Upper lobe of right lung (tissue), 1 donor: ENCODE data around the gene ANKRD11. TPM values are rescaled to one million over a fixed set of nuclear protein-coding genes. Genes with fewer than 3 reads are reported as not detected.
"Not testable (repeated sequence)": the region's sequence is repeated elsewhere in the genome, so short reads cannot be mapped to it uniquely, and the experiment has no call there.

Experiments used
- ATAC-seq: fragments of 200-7000 bp; cut with Tn5 transposase; one replicate; pipeline ENCODE4 v1.9.1; 2020; ENCODE audit warnings: mild to moderate bottlenecking, moderate library complexity
- DNase-seq: peaks from one replicate; pipeline ENCODE4 v3.0.0-alpha.2; 2020
- H3K27ac ChIP-seq: fragments of 200-600 bp; one replicate; pipeline ENCODE4 v1.8.0; 2022
- H3K27me3 ChIP-seq: fragments of 200-600 bp; one replicate; pipeline ENCODE4 v1.8.0; 2022; ENCODE audit warnings: mild to moderate bottlenecking
- H3K36me3 ChIP-seq: fragments of 200-600 bp; one replicate; pipeline ENCODE4 v1.8.0; 2022
- H3K4me1 ChIP-seq: fragments of 200-600 bp; one replicate; pipeline ENCODE4 v1.8.0; 2022
- H3K4me3 ChIP-seq: fragments of 200-600 bp; one replicate; pipeline ENCODE4 v1.8.0; 2022; ENCODE audit warnings: mild to moderate bottlenecking
- H3K9me3 ChIP-seq: fragments of 200-600 bp; one replicate; pipeline ENCODE4 v1.8.0; 2022
- intact Hi-C: fragments of 100-400 bp; cut with DNase I; formaldehyde crosslinking; loops from one replicate; pipeline ENCODE4 v1.11.0; 2022
- total RNA-seq: library from RNA; stranded (reverse); fragmentation: NEBNext Ultra II Directional; extraction: Animal tissue kit (Norgen Biotek cat#: 25700); gene quantifications from one replicate; pipeline ENCODE4 v1.2.1, GENCODE V29; 2021
- TF ChIP-seq, protein P1 (sequence below): fragments of 200-600 bp; IDR thresholded peaks from one replicate; pipeline ENCODE4 v1.8.0; 2022; ENCODE audit warnings: antibody characterized with exemption
- donor health status: DM: no; HTN: yes; CAD: no; lungs with severe emphysema.

Gene ANKRD11
- total RNA-seq, 1 donor from 2014 or later, result 125 TPM

- DNase-seq, result no peak
These were observed 97.3 kb downstream of the ANKRD11 start for GRCh38 chr16:89392881-89393737.

GRCh38 chr16:89390224-89390583, 100.2 kb downstream of the ANKRD11 start:
- H3K27ac ChIP-seq, H3K4me3 ChIP-seq, H3K9me3 ChIP-seq, intact Hi-C loops, DNase-seq, H3K27me3 ChIP-seq, H3K36me3 ChIP-seq, ATAC-seq: not testable (repeated sequence)
- H3K4me1 ChIP-seq, result peaks cover 42% of the 10 kb centered on the region

More at GRCh38 chr16:89392881-89393737, 97.3 kb downstream of the ANKRD11 start:
- intact Hi-C loops, result no loop called here
- peaks cover 48% of the 10 kb centered on the region for H3K4me1 ChIP-seq
- no peaks in the 10 kb centered on the region for H3K27me3 ChIP-seq
- no peak overlapping the region for H3K27ac ChIP-seq
- no peak overlapping the region for H3K4me3 ChIP-seq
- TF ChIP-seq, protein P1, sequence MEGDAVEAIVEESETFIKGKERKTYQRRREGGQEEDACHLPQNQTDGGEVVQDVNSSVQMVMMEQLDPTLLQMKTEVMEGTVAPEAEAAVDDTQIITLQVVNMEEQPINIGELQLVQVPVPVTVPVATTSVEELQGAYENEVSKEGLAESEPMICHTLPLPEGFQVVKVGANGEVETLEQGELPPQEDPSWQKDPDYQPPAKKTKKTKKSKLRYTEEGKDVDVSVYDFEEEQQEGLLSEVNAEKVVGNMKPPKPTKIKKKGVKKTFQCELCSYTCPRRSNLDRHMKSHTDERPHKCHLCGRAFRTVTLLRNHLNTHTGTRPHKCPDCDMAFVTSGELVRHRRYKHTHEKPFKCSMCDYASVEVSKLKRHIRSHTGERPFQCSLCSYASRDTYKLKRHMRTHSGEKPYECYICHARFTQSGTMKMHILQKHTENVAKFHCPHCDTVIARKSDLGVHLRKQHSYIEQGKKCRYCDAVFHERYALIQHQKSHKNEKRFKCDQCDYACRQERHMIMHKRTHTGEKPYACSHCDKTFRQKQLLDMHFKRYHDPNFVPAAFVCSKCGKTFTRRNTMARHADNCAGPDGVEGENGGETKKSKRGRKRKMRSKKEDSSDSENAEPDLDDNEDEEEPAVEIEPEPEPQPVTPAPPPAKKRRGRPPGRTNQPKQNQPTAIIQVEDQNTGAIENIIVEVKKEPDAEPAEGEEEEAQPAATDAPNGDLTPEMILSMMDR, result no peak
- no peaks in the 10 kb centered on the region for H3K9me3 ChIP-seq
- ATAC-seq, result no peak
- H3K36me3 ChIP-seq, result no peaks in the 10 kb centered on the region

DNA sequence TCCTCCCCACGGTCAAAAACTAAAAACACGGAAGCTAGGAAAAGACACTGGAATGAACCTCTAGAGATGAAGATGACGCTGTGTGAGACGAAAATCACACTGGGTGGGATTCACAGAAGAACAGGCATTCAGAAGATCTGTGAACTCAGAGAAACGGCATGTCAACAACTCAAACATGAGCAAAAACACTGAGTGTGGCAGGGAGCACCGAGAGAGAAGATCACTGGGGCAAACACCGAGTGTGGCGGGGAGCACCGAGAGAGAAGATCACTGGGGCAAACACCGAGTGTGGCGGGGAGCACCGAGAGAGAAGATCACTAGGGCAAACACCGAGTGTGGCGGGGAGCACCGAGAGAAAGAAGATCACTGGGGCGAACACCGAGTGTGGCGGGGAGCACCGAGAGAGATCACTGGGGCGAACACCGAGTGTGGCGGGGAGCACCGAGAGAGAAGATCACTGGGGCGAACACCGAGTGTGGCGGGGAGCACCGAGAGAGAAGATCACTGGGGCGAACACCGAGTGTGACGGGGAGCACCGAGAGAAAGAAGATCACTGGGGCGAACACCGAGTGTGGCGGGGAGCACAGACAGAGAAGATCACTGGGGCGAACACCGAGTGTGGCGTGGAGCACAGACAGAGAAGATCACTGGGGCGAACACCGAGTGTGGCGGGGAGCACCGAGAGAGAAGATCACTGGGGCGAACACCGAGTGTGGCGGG, 100.7 kb downstream of the ANKRD11 start:
- H3K27me3 ChIP-seq, intact Hi-C loops, H3K36me3 ChIP-seq, DNase-seq, H3K4me3 ChIP-seq, ATAC-seq, H3K9me3 ChIP-seq, H3K27ac ChIP-seq: not testable (repeated sequence)
- peaks cover 37% of the 10 kb centered on the region for H3K4me1 ChIP-seq

DNA sequence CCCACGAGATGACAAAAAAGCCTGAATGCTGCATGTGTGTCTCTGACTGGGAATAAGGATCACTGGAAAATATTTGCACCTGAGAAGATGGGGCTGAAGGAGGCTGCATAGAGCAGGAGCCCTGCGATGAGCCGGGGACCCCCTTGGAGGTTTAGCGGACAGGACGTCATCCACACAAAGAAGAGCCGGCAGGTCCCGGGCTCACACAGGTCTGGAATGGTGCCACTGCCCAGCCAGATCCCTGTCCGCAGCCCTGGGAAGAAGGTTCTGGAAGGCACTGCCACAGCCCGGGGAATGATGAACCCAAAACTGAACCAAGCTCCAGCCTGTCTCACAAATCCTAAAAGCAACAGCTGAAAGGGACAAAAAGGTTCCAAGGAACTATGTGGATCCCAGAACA, 101.8 kb downstream of the ANKRD11 start:
- Histone ChIP-seq H3K4me1 (peaks cover 30% of the 10 kb centered on the region), H3K9me3 (no peaks in the 10 kb centered on the region), H3K27me3 (no peaks in the 10 kb centered on the region), H3K27ac (no peak overlapping the region), H3K4me3 (no peak overlapping the region), H3K36me3 (no peaks in the 10 kb centered on the region)
- intact Hi-C loops, result no loop called here
- no peak for DNase-seq
- TF ChIP-seq, protein P1, result no peak
- ATAC-seq, result no peak

GRCh38 chr16:89386306-89387185, 103.8 kb downstream of the ANKRD11 start:
- Histone ChIP-seq H3K27me3 (no peaks in the 10 kb centered on the region), H3K36me3 (no peaks in the 10 kb centered on the region), H3K9me3 (no peaks in the 10 kb centered on the region), H3K4me3 (no peak overlapping the region), H3K27ac (no peak overlapping the region), H3K4me1 (peaks cover 32% of the 10 kb centered on the region)
- ATAC-seq (no peak), DNase-seq (no peak)
- intact Hi-C loops, result no loop called here
- TF ChIP-seq, protein P1, result no peak

- Histone ChIP-seq H3K27ac (no peak overlapping the region), H3K4me3 (no peak overlapping the region), H3K27me3 (no peaks in the 10 kb centered on the region), H3K36me3 (no peaks in the 10 kb centered on the region), H3K4me1 (peaks cover 30% of the 10 kb centered on the region), H3K9me3 (no peaks in the 10 kb centered on the region)
- ATAC-seq, result no peak
- intact Hi-C loops, result no loop called here
- no peak for DNase-seq
- TF ChIP-seq, protein P1, result no peak
These were observed 104.6 kb downstream of the ANKRD11 start for GRCh38 chr16:89385712-89386111.
